Aorta (tissue), 5 donors: ENCODE results near the gene NPAS2. TPM values are rescaled to one million over a fixed set of nuclear protein-coding genes. Genes with fewer than 3 reads are reported as not detected.

Source experiments
- ATAC-seq: fragments of 200-7000 bp; cut with Tn5 transposase; one replicate; pipeline ENCODE4 v1.9.1; 2022; ENCODE audit warnings: moderate library complexity; ENCODE audit not compliant: low FRiP score
- DNase-seq, 2 donors: peaks; one replicate each; pipeline ENCODE4 v3.0.0-alpha.2; 2020
- H3K27ac ChIP-seq, 2 donors: one replicate each; pipeline ENCODE4 v1.5.1; 2013; ENCODE audit warnings: low read length in 2 of 2, mild to moderate bottlenecking in 2 of 2, moderate library complexity in 2 of 2, control low read depth in 1 of 2, inconsistent platforms in 1 of 2, low read depth in 1 of 2
- H3K27me3 ChIP-seq, 2 donors: one replicate each; pipeline ENCODE4 v1.6.1; 2013; ENCODE audit warnings: control low read depth in 1 of 2, low read length in 1 of 2, mild to moderate bottlenecking in 1 of 2, moderate library complexity in 1 of 2; ENCODE audit not compliant: insufficient read depth in 2 of 2, control insufficient read depth in 1 of 2
- H3K36me3 ChIP-seq, 2 donors: one replicate each; pipeline ENCODE4 v1.6.1; 2013; ENCODE audit warnings: control low read depth in 1 of 2, low read length in 1 of 2, mild to moderate bottlenecking in 1 of 2; ENCODE audit not compliant: insufficient read depth in 2 of 2, control insufficient read depth in 1 of 2
- H3K4me1 ChIP-seq, 2 donors: one replicate each; pipeline ENCODE4 v1.6.1; 2013; ENCODE audit warnings: low read length in 2 of 2, control low read depth in 1 of 2, mild to moderate bottlenecking in 1 of 2, moderate library complexity in 1 of 2; ENCODE audit not compliant: insufficient read depth in 2 of 2, control insufficient read depth in 1 of 2
- H3K4me3 ChIP-seq, 2 donors: one replicate each; pipeline ENCODE4 v1.5.1; 2013; ENCODE audit warnings: low read length in 2 of 2, control low read depth in 1 of 2, mild to moderate bottlenecking in 1 of 2
- H3K9me3 ChIP-seq: one replicate; pipeline ENCODE4 v1.6.1; 2013; ENCODE audit warnings: mild to moderate bottlenecking, low read length; ENCODE audit not compliant: control insufficient read depth
- WGBS, 2 donors: extraction: QIAGEN DNeasy Blood & Tissue Kit; methylation state at CpG; one replicate each; pipeline ENCODE4 v1.1.7; 2013; 5-methylcytosine and 5-hydroxymethylcytosine counted together
- intact Hi-C, 2 donors: fragments of 100-400 bp; cut with DNase I; formaldehyde crosslinking; loops; one replicate each; pipeline versions ENCODE4 v1.14.2 to v1.15.0; 2022
- polyA plus RNA-seq, 2 donors: library from polyadenylated mRNA; stranded (reverse); fragments of 200-250 nt; gene quantifications; one replicate each; pipeline ENCODE4 v1.2.3, GENCODE V29; 2013
- total RNA-seq, 2 donors: library from RNA; stranded (reverse); fragmentation: NEBNext Ultra II Directional; extraction: Animal tissue kit (Norgen Biotek cat#: 25700); gene quantifications; one replicate each; pipeline ENCODE4 v1.2.1, GENCODE V29; 2021
- donor health status: healthy with polysubstance abuse.
- donor health status: Bipolar disorder and iron deficiency.
- donor health status: DM: no; HTN: no; CAD: no.
- donor health status: DM: no; HTN: no; CAD: no.
- donor health status: DM: yes; HTN: yes; CAD: no.

Gene NPAS2
- total and polyA plus RNA-seq, 4 donors, result 7.8 to 42.0 (median 24.2) TPM

DNA sequence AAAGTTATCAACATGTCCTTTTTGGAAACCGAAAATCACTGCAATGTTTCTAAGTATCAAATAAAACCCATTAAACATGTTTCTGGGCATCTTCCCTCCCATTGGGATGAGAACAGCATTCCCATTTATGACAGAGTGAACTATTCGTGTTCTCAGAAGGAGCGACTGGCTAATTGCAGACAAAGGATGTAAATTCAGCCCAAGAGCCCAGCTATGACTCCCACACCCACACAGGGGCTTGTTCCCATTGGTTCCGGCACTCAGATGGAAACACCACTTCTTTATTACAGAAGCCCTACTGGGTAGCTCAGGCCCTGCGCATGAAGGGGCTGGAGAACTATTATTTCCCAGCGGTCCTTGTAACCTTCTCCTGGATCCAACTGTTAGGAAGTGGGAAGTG lies 16.6 kb upstream of the NPAS2 start:
- H3K4me3 ChIP-seq, result no peak overlapping the region
- no peaks in the 10 kb centered on the region for H3K9me3 ChIP-seq
- H3K36me3 ChIP-seq, result no peaks in the 10 kb centered on the region
- no peak for ATAC-seq
- no peak overlapping the region for H3K27ac ChIP-seq
- no peaks in the 10 kb centered on the region for H3K4me1 ChIP-seq
- WGBS, 2 donors, result 95 to 96% methylated on average over 6 of the region's 6 CpGs
- intact Hi-C loops, result no loop called here
- no peaks in the 10 kb centered on the region for H3K27me3 ChIP-seq
- DNase-seq, result no peak

DNA sequence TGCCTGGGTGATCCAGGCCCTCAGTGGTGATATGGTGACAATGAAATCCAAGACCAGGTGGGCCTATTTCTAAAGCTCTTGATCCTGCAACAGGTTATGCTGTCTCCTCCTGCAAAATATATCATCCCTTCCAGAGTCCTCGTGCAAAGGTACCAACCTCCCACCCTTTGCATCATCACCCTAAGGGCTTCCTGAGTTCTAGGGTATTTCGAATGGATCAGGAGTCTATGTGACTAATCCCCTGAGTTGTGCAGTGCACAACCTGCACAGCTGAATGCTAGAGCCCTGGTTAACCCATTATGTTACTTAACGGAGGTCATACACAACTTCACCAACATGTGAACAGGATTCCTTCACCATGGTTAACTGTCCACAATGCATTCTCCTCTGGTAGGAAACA lies 13.4 kb upstream of the NPAS2 start:
- Histone ChIP-seq H3K27ac (no peak overlapping the region), H3K36me3 (no peaks in the 10 kb centered on the region), H3K9me3 (no peaks in the 10 kb centered on the region), H3K4me3 (no peak overlapping the region), H3K4me1 (no peaks in the 10 kb centered on the region), H3K27me3 (no peaks in the 10 kb centered on the region)
- ATAC-seq (no peak), DNase-seq (no peak)
- WGBS, 2 donors, result 81 to 92% methylated on average over 3 of the region's 3 CpGs
- intact Hi-C loops, result no loop called here

DNA sequence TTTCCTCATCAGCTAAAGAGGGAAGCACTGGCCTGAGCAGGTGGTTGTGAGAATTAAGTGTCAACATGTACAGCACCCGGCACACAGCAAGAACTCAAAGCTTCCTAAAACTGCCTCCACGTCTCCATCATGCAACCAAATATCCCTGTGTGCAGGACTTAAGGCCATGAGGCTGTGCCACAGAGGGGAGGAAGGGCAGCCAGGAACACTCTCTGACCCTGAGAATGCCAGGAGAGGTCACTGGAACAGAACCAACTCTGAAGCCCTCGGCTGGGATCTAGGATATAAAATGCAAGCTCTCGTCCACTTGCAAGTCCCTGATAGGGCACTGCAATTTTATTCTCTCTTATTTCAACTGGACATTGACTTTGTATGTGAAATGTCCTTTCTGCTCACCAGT lies 12.2 kb upstream of the NPAS2 start:
- no peaks in the 10 kb centered on the region for H3K27me3 ChIP-seq
- no peaks in the 10 kb centered on the region for H3K4me1 ChIP-seq
- no peak overlapping the region for H3K27ac ChIP-seq
- 85 to 87% methylated on average over 4 of the region's 4 CpGs for WGBS, 2 donors
- intact Hi-C loops, result no loop called here
- no peak overlapping the region for H3K4me3 ChIP-seq
- no peaks in the 10 kb centered on the region for H3K36me3 ChIP-seq
- ATAC-seq (no peak), DNase-seq (no peak)
- no peaks in the 10 kb centered on the region for H3K9me3 ChIP-seq

DNA sequence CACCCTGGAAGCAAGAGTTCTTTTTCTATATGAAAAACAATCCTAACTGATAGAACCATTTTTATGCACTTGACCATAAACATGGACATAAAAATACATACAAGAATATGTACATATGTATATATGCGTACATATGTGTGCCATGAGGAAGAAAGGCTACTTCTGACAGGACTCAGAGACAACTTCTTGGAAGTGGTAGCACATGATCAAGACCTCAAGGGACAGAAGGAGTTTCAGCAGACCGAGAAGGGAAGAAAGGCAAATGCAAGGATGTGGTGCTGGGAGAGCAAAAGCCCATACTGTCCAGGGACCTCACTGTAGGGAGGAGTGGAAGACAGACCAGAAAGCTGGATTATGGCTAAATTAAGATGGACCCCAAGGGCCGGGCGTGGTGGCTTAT lies 11.4 kb upstream of the NPAS2 start:
- ATAC-seq (no peak), DNase-seq (no peak)
- Histone ChIP-seq H3K27ac (no peak overlapping the region), H3K27me3 (no peaks in the 10 kb centered on the region), H3K36me3 (no peaks in the 10 kb centered on the region), H3K4me1 (peaks cover 0 to under 1% of the 10 kb centered on the region in 2 donors), H3K4me3 (no peak overlapping the region), H3K9me3 (no peaks in the 10 kb centered on the region)
- intact Hi-C loops, result no loop called here
- 95 to 96% methylated on average over 4 of the region's 4 CpGs for WGBS, 2 donors

DNA sequence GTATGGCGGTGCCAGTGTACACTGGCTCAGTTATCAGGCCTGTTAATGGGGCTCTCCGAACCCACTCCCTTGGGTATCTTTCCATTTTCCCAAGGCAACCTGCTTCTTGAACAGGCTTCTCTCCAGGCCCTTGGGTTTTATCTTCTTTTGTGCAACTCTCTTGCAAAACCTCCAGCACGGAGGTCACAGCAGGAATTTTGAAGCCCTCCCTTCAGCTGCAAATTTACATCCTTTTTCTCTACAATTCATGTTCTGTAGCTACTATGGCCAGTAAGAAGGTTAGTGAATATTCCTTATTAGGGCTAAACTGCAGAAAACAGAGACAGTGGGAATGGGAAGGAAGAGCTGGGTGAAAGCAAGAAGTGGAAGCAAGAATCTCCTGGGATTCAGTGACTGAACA lies 10.4 kb upstream of the NPAS2 start:
- Histone ChIP-seq H3K27ac (no peak overlapping the region), H3K4me1 (peaks cover 3 to 6% of the 10 kb centered on the region in 2 donors), H3K4me3 (no peak overlapping the region), H3K9me3 (no peaks in the 10 kb centered on the region), H3K36me3 (no peaks in the 10 kb centered on the region), H3K27me3 (no peaks in the 10 kb centered on the region)
- WGBS, 2 donors, result 87 to 91% methylated on average over 3 of the region's 3 CpGs
- DNase-seq (no peak), ATAC-seq (no peak)
- intact Hi-C loops, result no loop called here

DNA sequence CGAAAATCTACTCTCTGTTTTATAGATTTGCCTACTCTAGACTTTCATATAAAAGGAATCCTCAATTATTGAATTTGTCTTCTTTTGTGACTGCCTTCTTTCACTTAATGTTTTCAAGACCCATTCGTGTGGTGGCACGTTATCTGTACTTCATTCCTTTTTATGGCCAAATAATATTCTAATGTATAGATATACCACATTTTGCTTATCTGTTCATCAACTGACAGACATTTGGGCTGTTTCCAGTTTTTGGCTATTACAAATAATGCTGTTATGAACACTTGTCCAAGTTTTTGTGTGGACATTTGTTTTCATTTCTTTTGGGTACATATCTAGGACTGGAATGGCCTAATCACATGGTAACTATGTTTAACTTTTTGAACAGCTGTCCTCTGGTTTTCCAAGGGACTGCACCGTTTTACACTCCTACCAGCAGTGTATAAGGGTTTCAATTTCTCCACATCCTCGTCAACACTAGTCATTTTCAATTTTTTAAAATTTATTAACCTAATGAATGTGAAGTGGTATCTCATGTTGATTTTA lies 9.3 kb upstream of the NPAS2 start:
- Histone ChIP-seq H3K4me1 (peaks cover 4 to 6% of the 10 kb centered on the region in 2 donors), H3K27ac (no peak overlapping the region), H3K9me3 (no peaks in the 10 kb centered on the region), H3K36me3 (no peaks in the 10 kb centered on the region), H3K4me3 (no peak overlapping the region), H3K27me3 (no peaks in the 10 kb centered on the region)
- DNase-seq (no peak), ATAC-seq (no peak)
- intact Hi-C loops, result no loop called here
- WGBS, 2 donors, result 73 to 78% methylated on average over 5 of the region's 5 CpGs

DNA sequence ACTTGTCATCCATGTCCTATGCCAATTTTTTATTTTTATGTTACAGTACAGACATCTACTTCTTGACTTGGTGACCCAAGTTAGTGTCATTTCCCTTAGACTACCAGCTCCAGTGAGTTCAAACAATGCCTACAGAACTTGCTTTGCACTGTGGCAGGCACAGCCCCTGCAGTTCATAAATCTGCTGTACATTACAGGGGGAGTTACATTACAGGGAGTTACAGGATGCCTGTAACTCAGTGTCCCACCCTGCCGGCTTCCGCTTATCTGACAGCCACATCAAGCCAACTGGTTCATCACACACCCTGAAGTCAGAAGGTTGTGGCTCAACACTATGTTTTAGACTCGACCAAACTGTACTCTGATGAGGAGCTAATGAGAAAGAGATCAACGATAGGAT lies 7.8 kb upstream of the NPAS2 start:
- no peaks in the 10 kb centered on the region for H3K27me3 ChIP-seq

DNA sequence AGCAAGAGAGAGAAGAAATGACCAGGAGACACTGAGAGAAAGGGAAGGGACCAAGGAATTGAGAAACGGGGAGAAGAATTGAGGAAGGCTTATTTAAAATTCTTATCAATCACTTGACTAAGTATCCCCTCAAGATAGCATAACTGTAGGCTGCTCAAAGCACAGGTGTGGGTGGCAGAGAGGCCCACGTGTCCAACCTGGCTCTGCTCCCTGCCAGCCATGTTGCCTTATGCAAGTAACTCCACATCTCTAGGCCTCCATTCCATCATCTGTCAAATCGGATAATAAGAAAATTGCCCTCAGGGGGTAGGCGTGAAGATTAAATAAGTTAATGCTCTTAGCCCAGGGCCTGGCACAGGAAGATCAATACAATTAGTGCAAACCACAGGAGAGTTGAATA lies 7.4 kb upstream of the NPAS2 start:
- no peak for DNase-seq
- Histone ChIP-seq H3K27ac (no peak overlapping the region), H3K4me3 (no peak overlapping the region), H3K27me3 (no peaks in the 10 kb centered on the region), H3K36me3 (no peaks in the 10 kb centered on the region), H3K9me3 (no peaks in the 10 kb centered on the region), H3K4me1 (peaks cover 4 to 6% of the 10 kb centered on the region in 2 donors)
- WGBS, 2 donors, result 96% methylated on average over 4 of the region's 4 CpGs
- intact Hi-C loops, result no loop called here
- no peak for ATAC-seq

More for the DNA sequence above, 7.8 kb upstream of the NPAS2 start:
- DNase-seq, result no peak
- intact Hi-C loops, result no loop called here
- no peaks in the 10 kb centered on the region for H3K9me3 ChIP-seq
- ATAC-seq, result no peak
- no peak overlapping the region for H3K4me3 ChIP-seq
- H3K4me1 ChIP-seq, result peaks cover 4 to 6% of the 10 kb centered on the region in 2 donors
- 95 to 96% methylated on average over 4 of the region's 4 CpGs for WGBS, 2 donors
- no peak overlapping the region for H3K27ac ChIP-seq
- no peaks in the 10 kb centered on the region for H3K36me3 ChIP-seq

DNA sequence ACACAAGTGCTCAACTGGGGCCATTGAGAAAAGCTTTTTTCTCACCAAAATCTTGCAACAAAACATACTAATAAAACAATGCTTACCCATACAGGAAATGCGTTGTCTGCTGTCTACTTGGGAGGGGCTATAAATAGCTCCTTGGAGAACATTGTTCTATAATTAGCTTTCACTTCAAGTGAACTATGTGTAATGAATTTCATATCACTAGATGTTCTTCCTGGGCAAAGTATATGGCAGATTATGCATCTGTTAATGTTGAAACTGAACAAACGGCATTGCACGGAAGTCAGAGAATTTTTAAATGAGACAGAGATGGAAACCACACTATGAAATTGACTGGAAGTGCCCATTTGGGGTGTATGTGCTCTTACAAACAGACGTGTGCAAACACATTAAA lies 6.4 kb upstream of the NPAS2 start:
- WGBS, 2 donors, result 27 to 34% methylated on average over 4 of the region's 4 CpGs
- no peak overlapping the region for H3K27ac ChIP-seq
- H3K27me3 ChIP-seq, result no peaks in the 10 kb centered on the region
- DNase-seq, result no peak
- no peak for ATAC-seq
- H3K4me1 ChIP-seq, result peaks cover 4 to 6% of the 10 kb centered on the region in 2 donors
- intact Hi-C loops, result no loop called here
- H3K9me3 ChIP-seq, result no peaks in the 10 kb centered on the region
- no peak overlapping the region for H3K4me3 ChIP-seq
- no peaks in the 10 kb centered on the region for H3K36me3 ChIP-seq
